H1 (cell line): Measurements from ENCODE around the gene DDI2. TPM values are rescaled to one million over a fixed set of nuclear protein-coding genes. Genes with fewer than 3 reads are reported as not detected.

Source experiments
- CTCF ChIA-PET: fragments of 300-600 bp; sonication (Branson Sonifier 250); formaldehyde crosslinking; loops from one replicate; lab custom pipeline; 2021; ENCODE audit not compliant: partially characterized antibody; lab: Charles Lee
- POLR2A ChIA-PET: fragments of 300-600 bp; sonication (Branson Sonifier 250); formaldehyde crosslinking; loops from one replicate; lab custom pipeline; 2021; ENCODE audit warnings: inconsistent platforms; ENCODE audit not compliant: partially characterized antibody; lab: Charles Lee
- DNase-seq, 2 experiments: peaks; one replicate each; pipeline versions ENCODE4 v3.0.0 to v3.0.0-alpha.2; 2010 to 2022; ENCODE audit warnings: low spot score in 2 of 2, low read depth in 1 of 2, mixed read lengths in 1 of 2
- FAIRE-seq: peaks from 2 replicates; lab custom pipeline; 2011; peaks lifted over from hg19 to GRCh38; lab: Jason Lieb, UNC
- H2AFZ ChIP-seq: 2 replicates; pipeline ENCODE4 v1.8.1; 2012; ENCODE audit warnings: low read length, inconsistent platforms
- H2AK5ac ChIP-seq: 2 replicates; pipeline ENCODE4 v1.6.1; 2013; ENCODE audit warnings: low read depth, low read length
- H2BK120ac ChIP-seq: replicated peaks from 2 replicates; pipeline ENCODE3; 2013; ENCODE audit warnings: low read depth, low read length, inconsistent platforms
- H2BK12ac ChIP-seq: 2 replicates; pipeline ENCODE4 v1.6.1; 2013; ENCODE audit warnings: low read depth, low read length
- H2BK15ac ChIP-seq: 2 replicates; pipeline ENCODE4 v1.6.1; 2013; ENCODE audit warnings: low read length
- H2BK20ac ChIP-seq: 2 replicates; pipeline ENCODE4 v1.6.1; 2013; ENCODE audit warnings: low read length
- H2BK5ac ChIP-seq: 2 replicates; pipeline ENCODE4 v1.6.1; 2013; ENCODE audit warnings: low read depth, low read length
- H3K14ac ChIP-seq: 2 replicates; pipeline ENCODE4 v1.6.1; 2013; ENCODE audit warnings: inconsistent platforms; ENCODE audit not compliant: insufficient read length
- H3K18ac ChIP-seq: 2 replicates; pipeline ENCODE4 v1.6.1; 2013; ENCODE audit warnings: low read length; ENCODE audit errors: extremely low read depth
- H3K23ac ChIP-seq: 2 replicates; pipeline ENCODE4 v1.6.1; 2013; ENCODE audit warnings: inconsistent platforms; ENCODE audit not compliant: insufficient read length
- H3K23me2 ChIP-seq: 2 replicates; pipeline ENCODE4 v1.6.1; 2013; ENCODE audit warnings: low read depth, low read length
- H3K27ac ChIP-seq: 2 replicates; pipeline ENCODE4 v1.6.1; 2011; ENCODE audit warnings: low read depth, low read length, inconsistent platforms
- H3K27me3 ChIP-seq, 4 experiments: replicated peaks in 1 of 4; 1 replicate in 1 of 4; 2 replicates in 3 of 4; pipeline versions ENCODE4 v1.6.1 to v1.8.1; 2011 to 2013; ENCODE audit warnings: low read length in 3 of 4, mild to moderate bottlenecking in 3 of 4, inconsistent platforms in 2 of 4, mixed read lengths in 2 of 4, moderate library complexity in 1 of 4; ENCODE audit not compliant: control insufficient read depth in 3 of 4, insufficient read depth in 3 of 4; ENCODE audit errors: extremely low read depth in 1 of 4
- H3K36me3 ChIP-seq, 4 experiments: 2 replicates each; pipeline versions ENCODE4 v1.6.1 to v1.8.1; 2011 to 2013; ENCODE audit warnings: mild to moderate bottlenecking in 4 of 4, low read length in 3 of 4, moderate library complexity in 2 of 4, control low read depth in 1 of 4, inconsistent platforms in 1 of 4; ENCODE audit not compliant: insufficient read depth in 4 of 4, control insufficient read depth in 2 of 4
- H3K4ac ChIP-seq: replicated peaks from 2 replicates; pipeline ENCODE3; 2013; ENCODE audit warnings: low read length, low read depth, mixed read lengths, inconsistent platforms; ENCODE audit not compliant: insufficient read length
- H3K4me1 ChIP-seq, 4 experiments: replicated peaks in 1 of 4; 1 replicate in 1 of 4; 2 replicates in 3 of 4; pipeline versions ENCODE4 v1.6.1 to v1.8.1; 2011 to 2013; ENCODE audit warnings: low read length in 3 of 4, inconsistent platforms in 2 of 4, mixed read lengths in 1 of 4; ENCODE audit not compliant: insufficient read depth in 4 of 4, control insufficient read depth in 3 of 4
- H3K4me2 ChIP-seq, 2 experiments: 2 replicates each; pipeline versions ENCODE4 v1.6.1 to v1.8.1; 2011 to 2013; ENCODE audit warnings: low read depth in 2 of 2, low read length in 2 of 2, control low read depth in 1 of 2, inconsistent platforms in 1 of 2, mild to moderate bottlenecking in 1 of 2; ENCODE audit not compliant: insufficient read depth in 1 of 2
- H3K4me3 ChIP-seq, 4 experiments: fragments of 200-600, 300-600 bp in 1 of 4; sonication (generic), shearing (Covaris generic), sonication (Bioruptor Twin) in 1 of 4; 2 replicates each; pipeline versions ENCODE4 v1.5.1 to v1.8.1; 2011 to 2016; ENCODE audit warnings: low read length in 4 of 4, low read depth in 3 of 4, control low read depth in 2 of 4, inconsistent platforms in 2 of 4, mild to moderate bottlenecking in 2 of 4, mixed read lengths in 1 of 4, moderate library complexity in 1 of 4; ENCODE audit not compliant: insufficient read depth in 2 of 4; ENCODE audit errors: extremely low read depth in 1 of 4
- H3K56ac ChIP-seq: replicated peaks from 2 replicates; pipeline ENCODE3; 2013; ENCODE audit warnings: low read depth, mild to moderate bottlenecking, mixed read lengths, low read length, inconsistent platforms; ENCODE audit not compliant: insufficient read length
- H3K79me1 ChIP-seq: 2 replicates; pipeline ENCODE4 v1.6.1; 2013; ENCODE audit warnings: low read depth, low read length, control low read depth
- H3K79me2 ChIP-seq, 2 experiments: 2 replicates each; pipeline versions ENCODE4 v1.6.1 to v1.8.1; 2012 to 2013; ENCODE audit warnings: low read length in 2 of 2, mild to moderate bottlenecking in 2 of 2, inconsistent platforms in 1 of 2; ENCODE audit not compliant: insufficient read depth in 2 of 2, control insufficient read depth in 1 of 2
- H3K9ac ChIP-seq, 4 experiments: replicated peaks in 1 of 4; 1 replicate in 1 of 4; 2 replicates in 3 of 4; pipeline versions ENCODE4 v1.6.1 to v1.8.1; 2011 to 2013; ENCODE audit warnings: low read depth in 3 of 4, low read length in 3 of 4, control low read depth in 2 of 4, mild to moderate bottlenecking in 2 of 4, moderate library complexity in 2 of 4, inconsistent platforms in 1 of 4; ENCODE audit errors: extremely low read depth in 1 of 4
- H3K9me3 ChIP-seq, 2 experiments: 2 replicates each; pipeline versions ENCODE4 v1.6.1 to v1.8.1; 2012 to 2013; ENCODE audit warnings: mild to moderate bottlenecking in 2 of 2, moderate library complexity in 2 of 2, control low read depth in 1 of 2, inconsistent platforms in 1 of 2, low read depth in 1 of 2, low read length in 1 of 2, mixed read lengths in 1 of 2; ENCODE audit not compliant: insufficient read depth in 2 of 2
- H4K20me1 ChIP-seq, 2 experiments: replicated peaks in 1 of 2; 2 replicates each; pipeline versions ENCODE3 to v1.8.1; 2011 to 2013; ENCODE audit warnings: inconsistent platforms in 2 of 2, low read length in 2 of 2, mild to moderate bottlenecking in 1 of 2; ENCODE audit not compliant: insufficient read depth in 2 of 2, control insufficient read depth in 1 of 2
- H4K5ac ChIP-seq: 2 replicates; pipeline ENCODE4 v1.6.1; 2013; ENCODE audit warnings: low read length, low read depth, mixed read lengths, inconsistent platforms; ENCODE audit not compliant: insufficient read length
- H4K8ac ChIP-seq: 2 replicates; pipeline ENCODE4 v1.8.0; 2013; ENCODE audit warnings: mild to moderate bottlenecking, moderate library complexity, low read length, inconsistent platforms; ENCODE audit not compliant: insufficient read depth; ENCODE audit errors: extremely low read depth
- H4K91ac ChIP-seq: replicated peaks from 2 replicates; pipeline ENCODE3; 2013; ENCODE audit warnings: low read length, mixed read lengths, inconsistent platforms; ENCODE audit not compliant: insufficient read length
- CEBPB ChIP-seq: IDR thresholded peaks from 2 replicates; pipeline ENCODE4 v1.6.1; 2012; ENCODE audit warnings: low read depth, low read length
- CHD1 ChIP-seq: IDR thresholded peaks from 2 replicates; pipeline ENCODE4 v1.6.1; 2012; ENCODE audit warnings: low read depth, low read length, improper control_type of control experiment
- CHD2 ChIP-seq: IDR thresholded peaks from 2 replicates; pipeline ENCODE4 v1.6.1; 2012; ENCODE audit warnings: low read length, improper control_type of control experiment
- CREB1 ChIP-seq: IDR thresholded peaks from 2 replicates; pipeline ENCODE4 v1.6.1; 2012; ENCODE audit warnings: inconsistent platforms
- EGR1 ChIP-seq: IDR thresholded peaks from 2 replicates; pipeline ENCODE4 v1.6.1; 2011; ENCODE audit warnings: low read depth, low read length, borderline replicate concordance
- GTF2F1 ChIP-seq: IDR thresholded peaks from 2 replicates; pipeline ENCODE4 v1.6.1; 2012; ENCODE audit warnings: low read depth, low read length, improper control_type of control experiment, borderline replicate concordance
- MAFK ChIP-seq: IDR thresholded peaks from 2 replicates; pipeline ENCODE4 v1.6.1; 2012; ENCODE audit warnings: low read depth, mild to moderate bottlenecking, improper control_type of control experiment, low read length
- RAD21 ChIP-seq, 2 experiments: IDR thresholded peaks in 1 of 2; conservative IDR thresholded peaks in 1 of 2; 2 replicates each; pipeline ENCODE4 v1.6.1; 2011; ENCODE audit warnings: low read depth in 2 of 2, low read length in 2 of 2, improper control_type of control experiment in 1 of 2, inconsistent platforms in 1 of 2, mild to moderate bottlenecking in 1 of 2, moderate library complexity in 1 of 2
- SIRT6 ChIP-seq: IDR thresholded peaks from one replicate; pipeline ENCODE4 v1.7.1; 2012; ENCODE audit warnings: low read length, inconsistent platforms
- TBP ChIP-seq: IDR thresholded peaks from 2 replicates; pipeline ENCODE4 v1.6.1; 2011; ENCODE audit warnings: low read depth, low read length, improper control_type of control experiment
- TEAD4 ChIP-seq: IDR thresholded peaks from 2 replicates; pipeline ENCODE4 v1.6.1; 2012; ENCODE audit warnings: low read depth, low read length, inconsistent platforms, mixed read lengths
- WGBS, 2 experiments: shearing (Covaris generic) in 1 of 2; methylation state at CpG; one replicate each; pipeline versions ENCODE4 v1.1.6 to v1.1.7; 2013 to 2015; ENCODE audit warnings: low lambda C conversion rate in 2 of 2, mixed read lengths in 2 of 2, inconsistent platforms in 1 of 2, low coverage in 1 of 2, missing lambda C conversion rate in 1 of 2; ENCODE audit not compliant: insufficient replicate concordance in 2 of 2, insufficient coverage in 1 of 2, insufficient read length in 1 of 2; ENCODE audit errors: extremely low coverage in 1 of 2, missing lambda C conversion rate in 1 of 2; 5-methylcytosine and 5-hydroxymethylcytosine counted together
- polyA plus RNA-seq, 7 experiments: library from polyadenylated mRNA; depleted of rRNA in 3 of 7; stranded (reverse) in 5 of 7; unstranded in 2 of 7; fragments of >200 nt in 5 of 7; fragments of 200-250 nt in 2 of 7; gene quantifications; 1 replicate in 5 of 7; 2 replicates in 1 of 7; 4 replicates in 1 of 7; pipeline versions ENCODE4 v1.2.1 to v1.2.3, GENCODE V29; 2011 to 2013; ENCODE audit warnings: missing spikeins in 2 of 7, mixed read lengths in 2 of 7
- total RNA-seq: library from RNA; stranded (reverse); fragmentation: NEBNext Ultra II Directional; extraction: Animal tissue kit (Norgen Biotek cat#: 25700); gene quantifications from 2 replicates; pipeline ENCODE4 v1.2.1, GENCODE V29; 2021
- TF ChIP-seq, protein P1 (sequence below): IDR thresholded peaks from 2 replicates; pipeline ENCODE4 v1.6.1; 2012; ENCODE audit warnings: low read length, inconsistent platforms

The DDI2 gene
- total and polyA plus RNA-seq, 2 of the 8 experiments (the other 6 are each of a cell fraction or from before 2014, with no cell fraction given) = 7.7 to 38.3 TPM

DNA sequence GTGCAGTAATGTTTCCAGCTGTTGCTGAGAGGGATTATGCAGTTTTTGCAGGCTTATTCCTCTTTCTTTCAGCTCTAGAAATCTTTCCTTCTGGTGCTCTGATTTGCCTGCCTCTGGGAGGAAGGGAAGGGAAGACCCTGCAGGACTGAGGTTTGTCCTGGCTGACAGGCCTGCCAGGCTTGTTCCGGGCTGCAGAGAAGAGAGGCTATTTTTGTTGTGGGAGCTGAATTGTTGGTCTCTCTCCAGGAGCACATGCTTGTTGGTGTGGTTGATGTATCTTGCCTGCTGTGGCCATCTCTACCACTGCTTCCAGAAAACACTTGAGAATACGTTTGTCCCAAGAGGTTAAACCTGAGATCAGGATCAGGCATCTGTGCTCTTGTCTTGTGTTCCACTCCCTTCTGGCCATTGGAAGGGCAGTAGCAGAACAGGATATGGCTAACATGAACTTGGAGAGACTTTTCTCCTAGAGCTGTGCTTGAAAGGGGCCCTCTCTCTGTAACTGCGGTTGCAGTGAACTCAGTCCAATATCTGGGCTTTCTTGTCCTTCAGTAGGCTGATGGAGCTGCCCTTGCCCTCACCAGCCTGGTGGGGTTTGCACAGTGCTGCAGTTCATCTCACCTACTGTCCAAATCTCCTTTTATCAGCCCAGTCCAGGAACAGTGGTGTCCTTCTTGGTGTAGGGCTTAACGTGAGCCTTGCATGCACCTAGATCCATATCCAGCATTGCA, 97.3 kb downstream of the DDI2 start:
- no peak overlapping the region for H3K4me3 ChIP-seq
- 83% methylated on average over 4 of the region's 4 CpGs; no CpG with 5 or more reads in 1 of the 2 experiments for WGBS, 2 experiments
- H3K27ac ChIP-seq = no peak overlapping the region
- no peak overlapping the region for H3K14ac ChIP-seq
- no peak overlapping the region for H2AFZ ChIP-seq
- H3K79me1 ChIP-seq = peaks cover 2% of the 10 kb centered on the region; the same call in 1 of the 2 replicates
- no peak overlapping the region for H2BK5ac ChIP-seq
- no peak overlapping the region for H2AK5ac ChIP-seq
- H2BK120ac ChIP-seq = no peak overlapping the region
- no peak overlapping the region for H4K5ac ChIP-seq
- H3K9me3 ChIP-seq = no peaks in the 10 kb centered on the region
- no peaks in the 10 kb centered on the region for H3K23me2 ChIP-seq
- no peak overlapping the region for H3K56ac ChIP-seq
- H4K20me1 ChIP-seq = peaks cover 0 to 7% of the 10 kb centered on the region in 2 experiments
- no peak overlapping the region for H4K8ac ChIP-seq
- H3K79me2 ChIP-seq = no peaks in the 10 kb centered on the region
- H3K4me2 ChIP-seq = no peak overlapping the region
- H3K4me1 ChIP-seq = no peaks in the 10 kb centered on the region
- ChIA-PET POLR2A (no interaction called here), CTCF (interaction anchor here (0.6 to 1.3 kb wide), 4 partner anchors 13 to 111 kb away, joined by 3 to 6 read pairs (median 4); no protein-coding TSS in a partner anchor)
- peaks cover 0 to 14% (median 5%) of the 10 kb centered on the region in 4 experiments; a peak in 4 of 8 replicates for H3K36me3 ChIP-seq
- H2BK20ac ChIP-seq = no peak overlapping the region
- H4K91ac ChIP-seq = no peak overlapping the region
- FAIRE-seq (no peak), DNase-seq (no peak)
- no peak overlapping the region for H3K4ac ChIP-seq
- H2BK12ac ChIP-seq = no peak overlapping the region
- H3K27me3 ChIP-seq = no peaks in the 10 kb centered on the region
- no peak overlapping the region; a peak in 1 of 7 replicates for H3K9ac ChIP-seq
- H3K23ac ChIP-seq = no peak overlapping the region
- no peak overlapping the region for H2BK15ac ChIP-seq
- H3K18ac ChIP-seq = no peak overlapping the region
- no peak for TF ChIP-seq RAD21 (IDR thresholded peaks at IDR 0.05 in 1 of 2, conservative IDR thresholded peaks at IDR 0.05 in 1 of 2; ENCODE audit: low read depth in 2 of 2, low read length in 2 of 2)
- no peak for TF ChIP-seq TBP
- TF ChIP-seq CHD2 = no peak
- TF ChIP-seq MAFK = no peak
- no peak for TF ChIP-seq CHD1
- TF ChIP-seq GTF2F1 = no peak
- no peak for TF ChIP-seq TEAD4
- TF ChIP-seq, protein P1, sequence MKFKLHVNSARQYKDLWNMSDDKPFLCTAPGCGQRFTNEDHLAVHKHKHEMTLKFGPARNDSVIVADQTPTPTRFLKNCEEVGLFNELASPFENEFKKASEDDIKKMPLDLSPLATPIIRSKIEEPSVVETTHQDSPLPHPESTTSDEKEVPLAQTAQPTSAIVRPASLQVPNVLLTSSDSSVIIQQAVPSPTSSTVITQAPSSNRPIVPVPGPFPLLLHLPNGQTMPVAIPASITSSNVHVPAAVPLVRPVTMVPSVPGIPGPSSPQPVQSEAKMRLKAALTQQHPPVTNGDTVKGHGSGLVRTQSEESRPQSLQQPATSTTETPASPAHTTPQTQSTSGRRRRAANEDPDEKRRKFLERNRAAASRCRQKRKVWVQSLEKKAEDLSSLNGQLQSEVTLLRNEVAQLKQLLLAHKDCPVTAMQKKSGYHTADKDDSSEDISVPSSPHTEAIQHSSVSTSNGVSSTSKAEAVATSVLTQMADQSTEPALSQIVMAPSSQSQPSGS = no peak
- no peak for TF ChIP-seq CEBPB
- no peak for TF ChIP-seq EGR1
- TF ChIP-seq CREB1 = no peak
- TF ChIP-seq SIRT6 = no peak
